ENCODE results near the gene CCDC186. TPM values are rescaled to one million over a fixed set of nuclear protein-coding genes. Genes with fewer than 3 reads are reported as not detected.

CCDC186 gene
- total RNA-seq (2014; rRNA removed; shearing (Covaris generic)), result 3.0 and 7.2 TPM in 2 replicates

DNA sequence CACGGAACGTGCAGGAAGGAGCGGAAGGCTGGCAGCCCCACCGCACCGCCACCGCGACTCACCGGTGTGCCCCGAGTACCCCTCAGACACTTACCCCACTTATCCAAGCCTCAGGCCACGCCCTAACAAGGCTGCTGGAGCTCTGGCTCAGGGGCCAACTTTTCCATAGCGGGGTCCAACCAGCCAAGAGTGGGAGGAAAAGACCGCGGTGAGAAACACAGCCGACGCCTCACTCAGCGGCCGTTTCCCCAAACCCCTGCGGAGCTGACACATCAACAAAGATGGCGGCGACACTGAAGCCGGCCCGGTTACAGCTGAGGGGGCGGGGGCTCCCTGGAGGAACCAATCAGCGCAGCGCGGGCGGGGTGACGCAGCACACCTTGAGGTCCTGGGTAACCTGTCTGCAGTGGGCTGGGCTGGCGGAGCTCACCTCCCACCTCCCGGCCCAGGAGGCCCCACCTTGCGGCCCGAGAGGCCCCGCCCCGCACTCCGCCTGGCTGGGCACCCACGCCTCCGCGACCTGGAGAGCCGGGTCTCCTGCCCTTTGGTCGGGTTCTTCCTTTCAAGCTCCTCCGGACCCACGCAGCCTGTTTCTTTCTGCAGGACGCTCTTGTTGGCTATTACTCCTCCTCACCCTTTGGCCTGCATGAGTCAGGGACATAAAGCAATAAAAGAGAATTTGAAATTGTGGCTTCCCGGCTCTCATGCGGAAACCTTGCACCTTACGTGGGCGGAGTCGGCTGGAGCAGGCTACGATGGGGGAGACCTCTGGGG lies at the start of gene CCDC186:
Gene CCDC186, minus strand, starts transcription at position 283 of the 774 bp plus-strand sequence. CDS start 10,935 bp downstream, outside the sequence.
- peak; percentile 93 for DNase-seq (ENCODE audit: low spot score)

- no peak for DNase-seq (ENCODE audit: low spot score)
Observed at GRCh38 chr10:114223066-114223465, 49.1 kb upstream of the CCDC186 start.

GRCh38 chr10:114221235-114221634 lies 47.2 kb upstream of the CCDC186 start:
- DNase-seq (ENCODE audit: low spot score), result no peak

- DNase-seq (ENCODE audit: low spot score), result no peak
Observed at GRCh38 chr10:114220281-114220680, 46.3 kb upstream of the CCDC186 start.

GRCh38 chr10:114215033-114215432 lies 41.0 kb upstream of the CCDC186 start:
- no peak for DNase-seq (ENCODE audit: low spot score)

- DNase-seq (ENCODE audit: low spot score), result no peak
Observed at GRCh38 chr10:114212153-114212552, 38.1 kb upstream of the CCDC186 start.

GRCh38 chr10:114208351-114208750 lies 34.3 kb upstream of the CCDC186 start:
- DNase-seq (ENCODE audit: low spot score), result no peak

GRCh38 chr10:114207349-114207748 lies 33.3 kb upstream of the CCDC186 start:
- no peak for DNase-seq (ENCODE audit: low spot score)

DNA sequence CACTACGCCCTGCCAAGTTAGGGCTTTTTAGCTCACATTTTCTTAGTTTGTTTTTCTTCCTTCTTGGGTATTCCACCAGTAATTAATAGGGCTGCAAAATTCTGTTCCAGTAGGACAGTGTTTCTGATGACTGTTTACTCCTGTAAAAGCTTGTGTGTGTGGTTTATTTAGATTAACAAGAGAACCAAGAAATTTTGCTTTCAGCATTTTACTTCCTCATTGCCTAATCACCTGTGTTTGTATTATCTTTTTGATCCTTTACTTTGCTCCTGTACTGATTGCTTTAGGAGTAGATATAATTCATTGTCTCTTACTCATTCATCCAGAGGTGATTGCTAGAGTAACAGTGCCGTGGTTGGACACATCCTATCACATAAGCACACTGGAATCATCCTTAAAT lies 32.9 kb upstream of the CCDC186 start:
- no peak for DNase-seq (ENCODE audit: low spot score)

- DNase-seq (ENCODE audit: low spot score), result no peak
Observed at GRCh38 chr10:114202812-114203211, 28.8 kb upstream of the CCDC186 start.

- DNase-seq (ENCODE audit: low spot score), result no peak
Observed at GRCh38 chr10:114199239-114199638, 25.2 kb upstream of the CCDC186 start.

- DNase-seq (ENCODE audit: low spot score), result no peak
Observed at GRCh38 chr10:114195079-114195478, 21.1 kb upstream of the CCDC186 start.

GRCh38 chr10:114189700-114190099 lies 15.7 kb upstream of the CCDC186 start:
- DNase-seq (ENCODE audit: low spot score), result no peak

DNA sequence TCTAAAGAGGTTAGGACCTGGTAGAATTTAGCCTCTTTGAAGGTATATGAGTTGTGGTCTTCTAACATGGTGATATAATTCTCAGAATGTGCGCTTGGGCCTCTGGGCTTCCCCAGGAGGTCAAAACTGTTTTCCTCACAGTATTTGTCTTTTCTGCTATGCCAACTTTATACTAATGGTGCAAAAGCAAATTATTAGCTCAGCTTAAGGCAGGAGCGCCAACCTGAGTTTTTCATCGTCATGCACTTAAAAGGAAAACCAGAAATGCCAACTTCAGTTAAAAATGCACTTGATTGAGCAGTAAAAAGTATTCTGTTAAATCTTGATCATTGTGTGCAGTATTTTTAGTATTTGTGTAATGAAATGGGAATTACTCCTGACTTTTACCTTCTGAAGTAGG lies 14.9 kb upstream of the CCDC186 start:
- no peak for DNase-seq (ENCODE audit: low spot score)

DNA sequence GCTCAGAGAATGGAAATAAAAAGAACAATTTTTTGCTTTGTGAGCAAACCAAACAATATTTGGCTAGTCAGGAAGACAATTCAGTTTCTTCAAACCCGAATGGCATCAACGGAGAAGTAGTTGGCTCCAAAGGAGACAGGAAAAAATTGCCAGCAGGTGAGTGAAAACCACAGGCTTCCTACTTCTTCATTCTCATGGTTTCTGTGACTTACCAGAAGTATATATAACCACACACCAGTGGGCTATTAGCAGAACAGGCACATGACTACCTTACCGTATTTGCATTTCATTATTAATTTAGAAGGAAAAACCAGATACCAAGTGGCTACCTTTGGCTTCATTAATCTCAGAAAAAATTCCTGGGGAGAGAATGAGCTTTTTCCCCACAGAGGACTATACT lies 14.0 kb upstream of the CCDC186 start:
- no peak for DNase-seq (ENCODE audit: low spot score)

GRCh38 chr10:114184276-114184675 lies 10.3 kb upstream of the CCDC186 start:
- DNase-seq (ENCODE audit: low spot score), result no peak

- DNase-seq (ENCODE audit: low spot score), result no peak
Observed at GRCh38 chr10:114183563-114183962, 9.6 kb upstream of the CCDC186 start.

DNA sequence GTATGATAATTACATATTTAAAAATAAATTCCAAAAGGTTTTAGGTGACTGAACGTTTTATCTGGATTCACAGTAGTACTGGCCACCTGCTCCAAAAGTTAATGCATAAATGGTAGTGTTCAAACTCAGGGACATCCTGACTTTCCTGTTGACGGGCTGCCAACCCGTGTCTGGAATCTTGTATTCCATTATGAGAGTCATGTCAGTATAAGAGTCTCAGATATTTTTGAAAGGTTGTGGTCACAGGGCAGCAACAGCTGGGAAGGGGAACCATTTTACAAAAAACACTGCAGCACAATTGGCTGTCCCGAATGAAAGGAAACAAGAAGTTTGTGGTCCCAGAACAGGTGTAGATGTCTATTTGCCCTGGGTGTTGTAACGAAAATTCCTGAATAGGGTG lies 8.0 kb upstream of the CCDC186 start:
- DNase-seq (ENCODE audit: low spot score), result no peak

DNA sequence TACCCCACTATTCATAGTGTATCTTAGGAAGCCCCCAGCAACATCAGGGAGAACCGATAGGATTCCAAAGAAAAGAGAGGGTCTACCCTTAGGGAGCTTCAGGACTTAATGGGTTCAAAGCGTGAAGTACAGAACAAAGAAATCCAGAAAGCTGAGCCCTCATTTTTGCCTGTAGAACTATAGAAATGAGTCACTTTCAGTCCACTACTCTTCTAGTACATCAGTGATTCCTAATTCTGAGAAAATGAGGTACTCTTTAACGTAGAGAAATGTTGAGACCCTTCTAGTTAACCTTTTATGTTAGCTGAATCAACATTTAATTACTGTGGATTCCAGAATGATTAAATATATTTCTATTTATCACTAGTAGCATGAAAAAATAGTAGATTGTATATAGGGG lies 6.9 kb upstream of the CCDC186 start:
- no peak for DNase-seq (ENCODE audit: low spot score)

DNA sequence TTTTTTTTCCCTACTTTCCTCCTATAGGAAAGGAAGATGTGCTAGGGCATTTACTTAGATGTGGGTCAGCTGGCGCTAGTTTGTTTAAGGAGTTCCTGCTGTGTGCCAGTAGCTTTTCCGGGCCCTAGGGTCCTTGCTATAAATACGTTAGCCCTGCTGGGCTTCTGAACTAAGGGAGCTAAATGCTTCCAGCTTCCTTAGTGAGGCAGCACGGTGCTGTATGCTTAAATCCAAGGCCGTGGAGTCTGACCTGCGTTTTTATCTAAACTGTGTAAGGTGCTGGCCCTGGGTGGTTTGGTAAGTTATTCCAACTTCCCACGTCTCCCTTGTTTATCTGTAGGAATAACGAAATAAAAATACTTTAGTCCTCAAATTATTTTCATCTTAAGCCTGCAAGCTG lies 5.7 kb upstream of the CCDC186 start:
- DNase-seq (ENCODE audit: low spot score), result no peak

DNA sequence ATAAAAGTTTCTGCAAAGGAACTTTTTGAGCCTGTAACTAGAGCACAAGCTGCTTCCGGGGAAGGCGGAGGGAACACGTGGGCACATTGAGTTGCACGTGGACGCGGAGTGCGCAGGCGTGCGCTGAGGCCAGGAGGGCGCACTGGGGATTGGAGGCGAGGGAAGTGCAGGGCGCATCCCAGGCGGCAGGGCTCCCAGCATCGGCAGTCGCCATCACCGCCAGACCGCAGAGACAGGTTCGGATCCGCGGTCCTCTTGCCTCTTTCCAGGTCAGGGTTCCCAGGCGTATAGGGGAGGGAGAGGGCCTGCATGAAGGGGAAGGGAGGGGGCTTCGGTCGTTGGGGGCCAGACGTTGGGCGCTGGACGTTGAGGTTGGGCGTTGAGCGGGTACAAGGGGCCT lies 5.1 kb upstream of the CCDC186 start, which contains the start of gene TDRD1:
Gene TDRD1, plus strand, starts transcription at position 206 of the 400 bp plus-strand sequence. CDS start 8,479 bp downstream, outside the sequence.
- no peak for DNase-seq (ENCODE audit: low spot score)

- no peak for DNase-seq (ENCODE audit: low spot score)
Observed at GRCh38 chr10:114176511-114176910, 2.5 kb upstream of the CCDC186 start.

- no peak for DNase-seq (ENCODE audit: low spot score)
Observed at GRCh38 chr10:114175667-114176066, 1.7 kb upstream of the CCDC186 start.

DNA sequence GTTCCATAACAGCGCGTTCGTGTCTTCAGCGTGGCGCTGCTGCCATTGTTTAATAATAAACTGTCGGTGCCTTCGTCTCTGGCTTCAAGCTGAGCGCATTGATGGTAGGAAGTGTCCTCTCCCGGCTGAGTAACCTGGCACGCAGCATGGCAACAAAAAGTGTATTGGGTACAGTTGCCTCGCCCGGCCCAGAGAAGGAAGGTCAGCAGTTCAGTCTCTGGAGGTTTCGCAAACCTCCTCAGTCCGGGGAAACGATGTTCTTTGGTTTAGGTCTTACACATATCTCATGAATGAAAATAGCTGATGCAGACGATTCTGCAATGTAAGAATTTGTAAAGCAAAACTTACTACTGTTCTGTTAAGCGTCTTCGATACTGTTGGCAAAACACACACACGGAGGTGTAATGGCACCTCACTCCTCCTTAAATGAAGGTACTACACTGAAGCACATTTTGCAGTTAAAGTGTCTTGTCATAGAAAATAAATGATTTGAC lies 739 bp upstream of the CCDC186 start:
- DNase-seq (ENCODE audit: low spot score), result peak; percentile 23

Measured in H4 (cell line).